Neural cell (in vitro differentiated cells): ENCODE data around the gene PAPLN. TPM values are rescaled to one million over a fixed set of nuclear protein-coding genes. Genes with fewer than 3 reads are reported as not detected.

Source experiments
- H2AFZ ChIP-seq: fragments of 200-600, 300-800 bp; sonication (generic), shearing (Covaris generic); 2 replicates; pipeline ENCODE4 v1.6.0; 2014; ENCODE audit warnings: low read depth, mild to moderate bottlenecking, antibody characterized with exemption, low read length, moderate library complexity
- H3F3A ChIP-seq: fragments of 200-600 bp; shearing (Covaris generic); 2 replicates; pipeline ENCODE4 v1.6.1; 2016; ENCODE audit warnings: mild to moderate bottlenecking, moderate library complexity, mixed read lengths, antibody characterized with exemption, low read length; ENCODE audit not compliant: insufficient read depth, poor library complexity, severe bottlenecking
- H3K27ac ChIP-seq: fragments of 200-600, 300-800 bp; sonication (generic), shearing (Covaris generic); 2 replicates; pipeline ENCODE4 v1.5.1; 2014; ENCODE audit warnings: mild to moderate bottlenecking, low read length, moderate library complexity
- H3K27me3 ChIP-seq: fragments of 300-800, 200-600 bp; sonication (generic), shearing (Covaris generic); 2 replicates; pipeline ENCODE4 v1.6.0; 2014; ENCODE audit warnings: mild to moderate bottlenecking, low read depth, low read length, moderate library complexity; ENCODE audit not compliant: insufficient read depth
- H3K36me3 ChIP-seq: fragments of 300-800, 200-600 bp; sonication (generic), shearing (Covaris generic); 2 replicates; pipeline ENCODE4 v1.5.1; 2014; ENCODE audit warnings: mild to moderate bottlenecking, antibody characterized with exemption, low read length, moderate library complexity; ENCODE audit not compliant: insufficient read depth
- H3K4me2 ChIP-seq: fragments of 300-800, 200-600 bp; sonication (generic), shearing (Covaris generic); 2 replicates; pipeline ENCODE4 v1.6.0; 2014; ENCODE audit warnings: mild to moderate bottlenecking, low read length
- H3K4me3 ChIP-seq: fragments of 300-800, 200-600 bp; sonication (generic), shearing (Covaris generic); 2 replicates; pipeline ENCODE4 v1.5.1; 2014; ENCODE audit warnings: mild to moderate bottlenecking, low read length, moderate library complexity
- H3K79me2 ChIP-seq: fragments of 200-600 bp; shearing (Covaris generic); replicated peaks from 2 replicates; pipeline ENCODE4 v1.6.0; 2014; ENCODE audit warnings: mild to moderate bottlenecking, low read length, moderate library complexity; ENCODE audit not compliant: insufficient read depth
- H3K9ac ChIP-seq: fragments of 300-800, 200-600 bp; sonication (generic), shearing (Covaris generic); 2 replicates; pipeline ENCODE4 v1.6.1; 2016; ENCODE audit warnings: mild to moderate bottlenecking, low read length, mixed read lengths
- H3K9me2 ChIP-seq: fragments of 200-600 bp; shearing (Covaris generic); 2 replicates; pipeline ENCODE4 v1.6.1; 2016; ENCODE audit warnings: mild to moderate bottlenecking, low read length, mixed read lengths; ENCODE audit not compliant: insufficient read depth
- H3K9me3 ChIP-seq: fragments of 200-600, 300-800 bp; sonication (generic), shearing (Covaris generic); 2 replicates; pipeline ENCODE4 v1.6.1; 2016; ENCODE audit warnings: mild to moderate bottlenecking, mixed run types, low read length, moderate library complexity, mixed read lengths
- H4K20me1 ChIP-seq: fragments of 200-600 bp; shearing (Covaris generic); 2 replicates; pipeline ENCODE4 v1.6.1; 2016; ENCODE audit warnings: mild to moderate bottlenecking, mixed run types; ENCODE audit not compliant: insufficient read depth
- CTCF ChIP-seq: fragments of 450-650 bp; IDR thresholded peaks from 2 replicates; pipeline ENCODE4 v1.5.1; 2014; ENCODE audit warnings: antibody characterized with exemption, mild to moderate bottlenecking, moderate library complexity; ENCODE audit not compliant: poor library complexity, severe bottlenecking
- EP300 ChIP-seq: fragments of 450-650 bp; conservative IDR thresholded peaks from 2 replicates; pipeline ENCODE4 v1.6.1; 2014; ENCODE audit warnings: antibody characterized with exemption, mild to moderate bottlenecking, moderate library complexity; ENCODE audit not compliant: poor library complexity, severe bottlenecking
- EZH2 ChIP-seq: fragments of 200-600, 300-800 bp; shearing (Covaris generic), sonication (generic); IDR thresholded peaks from 2 replicates; pipeline ENCODE4 v1.6.1; 2014; ENCODE audit warnings: antibody characterized with exemption, low read length, borderline replicate concordance, mild to moderate bottlenecking; ENCODE audit not compliant: insufficient read depth, poor library complexity, severe bottlenecking
- MXI1 ChIP-seq: fragments of 450-650 bp; conservative IDR thresholded peaks from 2 replicates; pipeline ENCODE4 v1.6.1; 2014; ENCODE audit warnings: antibody characterized with exemption, mild to moderate bottlenecking; ENCODE audit not compliant: poor library complexity, severe bottlenecking
- POLR2AphosphoS5 ChIP-seq: IDR thresholded peaks from 2 replicates; pipeline ENCODE4 v1.6.1; 2012
- RAD21 ChIP-seq: fragments of 450-650 bp; conservative IDR thresholded peaks from 2 replicates; pipeline ENCODE4 v1.6.1; 2014; ENCODE audit warnings: antibody characterized with exemption, mild to moderate bottlenecking, moderate library complexity
- REST ChIP-seq: IDR thresholded peaks from 2 replicates; pipeline ENCODE4 v1.6.1; 2012; ENCODE audit warnings: borderline replicate concordance
- SMC3 ChIP-seq: fragments of 450-650 bp; conservative IDR thresholded peaks from 2 replicates; pipeline ENCODE4 v1.6.1; 2014; ENCODE audit warnings: antibody characterized with exemption, mild to moderate bottlenecking, moderate library complexity; ENCODE audit not compliant: poor library complexity
- TAF1 ChIP-seq: IDR thresholded peaks from 2 replicates; pipeline ENCODE4 v1.6.1; 2012; ENCODE audit warnings: low read depth
- polyA plus RNA-seq: library from polyadenylated mRNA; depleted of rRNA; stranded (reverse); fragments of >200 nt; gene quantifications from 2 replicates; pipeline ENCODE4 v1.2.3, GENCODE V29; 2014

PAPLN gene
- polyA plus RNA-seq, 1 donor from 2014 or later, result 0.14 TPM

GRCh38 chr14:73285979-73286378 lies 48.7 kb downstream of the PAPLN start:
- Histone ChIP-seq H3K4me3 (no peak overlapping the region), H4K20me1 (no peaks in the 10 kb centered on the region), H2AFZ (no peak overlapping the region), H3K27ac (no peak overlapping the region), H3K36me3 (peaks cover 5% of the 10 kb centered on the region), H3K79me2 (no peaks in the 10 kb centered on the region), H3K9me2 (no peaks in the 10 kb centered on the region), H3F3A (no peaks in the 10 kb centered on the region), H3K9me3 (no peaks in the 10 kb centered on the region), H3K9ac (no peak overlapping the region), H3K27me3 (no peaks in the 10 kb centered on the region), H3K4me2 (no peak overlapping the region)
- TF ChIP-seq EZH2 (no peak), POLR2AphosphoS5 (no peak), SMC3 (no peak), RAD21 (no peak), TAF1 (no peak), EP300 (no peak)

GRCh38 chr14:73286598-73286997 lies 49.3 kb downstream of the PAPLN start:
- no peak overlapping the region for H3K4me3 ChIP-seq
- no peaks in the 10 kb centered on the region for H3K9me2 ChIP-seq
- H3K27me3 ChIP-seq, result no peaks in the 10 kb centered on the region
- no peak for TF ChIP-seq SMC3
- no peaks in the 10 kb centered on the region for H3F3A ChIP-seq
- no peak overlapping the region for H2AFZ ChIP-seq
- no peak overlapping the region for H3K27ac ChIP-seq
- peaks cover 5% of the 10 kb centered on the region for H3K36me3 ChIP-seq
- no peaks in the 10 kb centered on the region for H3K79me2 ChIP-seq
- no peaks in the 10 kb centered on the region for H3K9me3 ChIP-seq
- H3K9ac ChIP-seq, result no peak overlapping the region
- no peaks in the 10 kb centered on the region for H4K20me1 ChIP-seq
- no peak overlapping the region for H3K4me2 ChIP-seq

GRCh38 chr14:73287071-73287470 lies 49.8 kb downstream of the PAPLN start:
- H4K20me1 ChIP-seq, result no peaks in the 10 kb centered on the region

More at GRCh38 chr14:73287071-73287470, 49.8 kb downstream of the PAPLN start:
- Histone ChIP-seq H2AFZ (no peak overlapping the region), H3K36me3 (peaks cover 5% of the 10 kb centered on the region), H3K27me3 (no peaks in the 10 kb centered on the region), H3F3A (no peaks in the 10 kb centered on the region), H3K27ac (no peak overlapping the region), H3K4me3 (no peak overlapping the region), H3K9me2 (no peaks in the 10 kb centered on the region), H3K9ac (no peak overlapping the region), H3K79me2 (no peaks in the 10 kb centered on the region), H3K4me2 (no peak overlapping the region), H3K9me3 (no peaks in the 10 kb centered on the region)
- no peak for TF ChIP-seq SMC3
- TF ChIP-seq EZH2, result no peak
- no peak for TF ChIP-seq POLR2AphosphoS5
- TF ChIP-seq EP300, result no peak
- no peak for TF ChIP-seq TAF1
- TF ChIP-seq CTCF, result no peak
- TF ChIP-seq RAD21, result no peak
- no peak for TF ChIP-seq MXI1
- TF ChIP-seq REST, result no peak
